ENCODE measurements around the gene PRR9.
A peak's percentile ranks its signal among the peaks of the same experiment; 100 is the strongest.

Gene PRR9

DNA sequence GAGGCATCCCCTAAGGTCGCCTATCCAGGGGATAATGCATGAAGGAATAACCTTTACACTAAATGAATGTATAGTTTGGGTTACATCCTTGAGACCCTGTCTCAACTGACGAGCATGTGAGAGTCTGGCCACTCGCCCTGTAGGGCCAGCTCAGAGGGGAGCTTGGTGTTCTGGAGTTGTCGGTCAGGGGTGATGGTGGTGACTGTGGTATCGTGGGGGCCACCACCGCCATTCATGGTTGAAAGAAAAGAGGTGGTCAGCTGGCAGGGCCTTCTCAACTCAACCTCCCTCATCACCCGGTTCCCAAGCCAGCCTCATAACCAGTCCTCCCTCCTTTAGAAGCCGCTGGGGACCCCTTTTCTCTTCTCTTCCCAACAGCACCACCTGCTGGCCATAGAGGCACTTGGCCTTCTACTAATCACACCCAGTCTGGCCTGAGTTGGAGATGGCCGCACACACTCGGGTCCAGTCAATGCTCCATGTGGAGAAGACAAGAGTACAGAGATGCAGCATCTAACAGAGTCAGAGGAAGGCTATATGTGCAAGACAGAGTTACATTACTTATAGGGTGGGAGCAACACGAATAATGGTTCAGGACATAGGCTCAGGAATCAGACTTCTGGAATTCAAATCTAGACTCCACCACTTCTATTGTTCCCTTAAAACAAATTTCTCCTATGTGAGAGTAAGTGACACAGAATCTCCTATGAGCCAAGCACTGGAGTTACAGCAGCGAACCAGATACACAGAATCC is 11.9 kb downstream of the PRR9 start:
- DNase-seq (ENCODE audit: low spot score) = peak; percentile 15

GRCh38 chr1:153231363-153231762 is 14.0 kb downstream of the PRR9 start:
- DNase-seq (ENCODE audit: low spot score) = no peak

DNA sequence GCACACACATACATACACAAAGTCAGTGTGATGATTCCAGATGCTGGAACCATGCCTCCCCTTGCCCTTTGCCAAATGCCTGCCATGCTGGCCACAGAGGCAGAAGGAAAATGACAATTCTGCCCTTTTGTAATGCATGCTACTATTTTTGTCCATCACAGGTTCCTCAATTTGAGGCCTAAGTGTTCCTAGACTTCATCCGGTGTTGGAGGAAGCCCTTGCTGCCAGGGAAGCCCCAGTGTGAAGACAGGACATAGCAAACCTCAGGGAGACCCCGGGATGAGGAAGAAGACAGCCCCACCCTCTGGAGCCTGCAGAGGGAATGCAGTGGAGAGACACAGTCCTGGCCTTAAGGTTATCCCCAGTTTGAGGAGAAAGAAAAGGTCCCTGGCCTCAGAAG is 14.4 kb downstream of the PRR9 start:
- no peak for DNase-seq (ENCODE audit: low spot score)

GRCh38 chr1:153232553-153232952 is 15.2 kb downstream of the PRR9 start:
- DNase-seq (ENCODE audit: low spot score) = no peak

- DNase-seq (ENCODE audit: low spot score) = no peak
Observed at GRCh38 chr1:153233448-153233847, 16.1 kb downstream of the PRR9 start.

DNA sequence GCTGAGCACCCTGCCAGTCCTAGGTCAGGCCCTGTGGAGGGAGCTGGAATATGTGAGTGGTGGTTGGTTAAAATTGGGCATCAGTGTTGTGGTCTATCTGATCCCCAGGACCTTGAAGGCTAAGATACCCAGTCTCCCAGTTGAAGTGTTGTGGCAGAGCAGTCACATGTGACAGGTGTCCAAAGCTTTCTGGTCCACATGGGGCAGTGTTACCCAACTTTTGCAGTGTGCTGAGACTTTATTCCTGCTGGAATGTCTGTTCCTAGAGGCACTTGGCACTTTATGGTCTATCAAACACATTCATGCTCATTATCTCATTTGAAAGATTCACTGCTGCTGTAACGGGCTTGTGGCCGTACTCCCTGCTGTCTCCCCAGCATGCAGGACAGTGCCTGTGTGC is 21.1 kb downstream of the PRR9 start:
- DNase-seq (ENCODE audit: low spot score) = no peak

- no peak for DNase-seq (ENCODE audit: low spot score)
Observed at GRCh38 chr1:153242160-153242559, 24.8 kb downstream of the PRR9 start.

DNA sequence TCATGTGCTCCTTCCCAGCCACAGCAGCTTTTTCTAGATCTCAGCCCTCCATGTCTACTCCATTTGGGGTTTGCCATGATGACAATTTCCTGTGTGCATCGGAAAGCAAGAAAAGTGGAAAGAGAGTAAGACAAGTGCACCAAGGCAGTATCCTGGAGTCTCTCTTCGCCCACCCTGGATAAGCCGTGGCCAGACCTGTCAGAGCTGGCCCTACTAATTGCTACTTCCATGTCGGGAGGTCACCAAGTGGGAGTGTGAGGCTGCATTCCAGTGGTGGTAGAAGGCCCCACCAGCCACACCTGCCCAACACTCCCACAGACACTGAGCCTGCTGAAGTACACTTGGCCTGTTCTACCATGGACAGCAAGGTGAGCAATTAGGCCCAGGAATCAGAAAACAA is 28.1 kb downstream of the PRR9 start:
- DNase-seq (ENCODE audit: low spot score) = no peak

GRCh38 chr1:153246018-153246417 is 28.6 kb downstream of the PRR9 start:
- DNase-seq (ENCODE audit: low spot score) = no peak

DNA sequence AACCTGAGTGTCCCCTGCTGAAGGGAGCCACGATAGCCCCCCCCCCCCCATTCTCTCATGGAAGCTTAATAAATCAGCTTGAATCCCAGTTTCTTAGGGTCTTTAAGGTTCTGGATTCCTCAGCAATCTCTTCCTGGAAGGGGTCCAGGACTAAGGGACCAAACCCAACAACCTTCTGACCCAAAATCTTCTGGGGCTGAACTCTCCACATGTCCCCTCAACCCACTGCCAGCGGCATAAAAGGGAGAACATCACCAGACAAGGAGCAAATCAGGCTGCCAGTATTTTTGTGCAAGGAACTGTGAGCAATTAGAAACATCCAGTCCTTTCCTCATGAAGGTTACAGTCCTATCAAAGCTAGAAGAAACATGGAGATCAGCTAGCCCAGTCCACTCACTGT is 29.4 kb downstream of the PRR9 start:
- DNase-seq (ENCODE audit: low spot score) = no peak

DNA sequence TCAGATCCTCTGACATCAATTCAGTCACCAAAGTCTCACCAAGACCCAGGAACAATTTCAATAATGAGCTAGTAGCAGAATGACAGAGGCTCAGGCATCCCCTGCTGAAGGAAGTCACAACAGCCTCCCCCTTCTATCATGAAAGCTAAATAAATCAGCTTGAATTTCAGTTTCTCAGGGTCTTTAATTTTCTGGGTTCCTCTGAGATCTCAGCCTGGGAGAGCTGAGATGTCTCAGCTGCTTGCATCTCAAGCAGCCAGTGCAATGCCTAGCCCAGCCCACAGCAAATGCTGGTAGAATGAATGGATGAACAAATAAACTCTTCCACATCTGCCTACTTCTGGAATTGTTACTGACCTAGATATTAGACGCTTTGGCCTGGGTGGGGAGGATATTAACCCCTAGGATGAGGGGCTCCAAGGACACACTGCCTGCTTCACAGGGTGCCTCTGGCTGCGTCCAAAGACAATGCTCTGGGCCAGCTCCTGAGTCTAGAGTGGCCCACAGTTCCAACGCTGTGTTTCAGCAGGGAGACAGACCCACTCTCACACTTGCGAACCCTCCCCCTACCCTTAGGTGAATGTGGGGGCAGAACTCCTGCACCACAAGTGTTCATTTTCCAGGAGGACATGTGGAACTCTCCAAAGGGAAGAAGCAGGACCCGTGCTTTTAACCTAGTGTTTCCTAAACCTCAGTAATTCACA is 30.9 kb downstream of the PRR9 start:
- DNase-seq (ENCODE audit: low spot score) = no peak

- no peak for DNase-seq (ENCODE audit: low spot score)
Observed at GRCh38 chr1:153250166-153250565, 32.8 kb downstream of the PRR9 start.

DNA sequence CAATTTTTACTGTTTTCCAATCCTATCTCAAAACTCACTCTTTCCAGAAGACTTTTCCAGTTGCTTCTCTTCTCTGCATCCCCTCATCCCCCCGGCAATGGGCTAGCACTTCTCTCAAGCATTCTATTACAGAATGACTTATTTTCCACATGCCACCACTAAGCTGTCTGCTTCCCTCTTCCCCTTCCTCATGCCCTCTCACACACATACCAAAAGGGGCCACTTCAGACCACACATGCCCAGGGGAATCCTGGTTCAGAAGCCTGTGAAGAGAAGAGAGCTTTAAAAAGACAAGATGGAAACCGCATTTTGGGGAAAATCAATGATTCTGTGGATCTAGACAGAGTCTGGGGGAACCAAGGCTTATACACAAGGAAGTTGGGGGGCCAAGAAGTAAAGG is 33.7 kb downstream of the PRR9 start:
- DNase-seq (ENCODE audit: low spot score) = no peak

DNA sequence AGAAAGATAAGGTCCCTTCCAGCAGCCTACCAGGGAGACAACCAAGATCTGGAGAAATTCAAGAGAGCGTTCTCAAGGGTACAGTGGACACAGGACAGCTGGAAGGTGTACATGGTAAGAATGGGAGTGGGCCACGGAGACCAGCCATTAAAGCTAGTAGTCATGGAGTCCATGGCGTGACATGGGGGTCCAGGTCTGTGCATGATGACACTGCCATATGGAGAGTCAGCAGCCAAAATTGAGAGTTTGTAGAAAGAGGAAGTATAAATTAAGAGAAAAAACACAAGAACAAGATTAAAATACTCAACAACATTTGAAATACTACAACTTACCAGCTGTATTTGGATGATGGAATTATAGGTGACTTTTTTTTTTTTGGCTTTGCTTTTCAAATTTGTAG is 34.2 kb downstream of the PRR9 start:
- DNase-seq (ENCODE audit: low spot score) = no peak

DNA sequence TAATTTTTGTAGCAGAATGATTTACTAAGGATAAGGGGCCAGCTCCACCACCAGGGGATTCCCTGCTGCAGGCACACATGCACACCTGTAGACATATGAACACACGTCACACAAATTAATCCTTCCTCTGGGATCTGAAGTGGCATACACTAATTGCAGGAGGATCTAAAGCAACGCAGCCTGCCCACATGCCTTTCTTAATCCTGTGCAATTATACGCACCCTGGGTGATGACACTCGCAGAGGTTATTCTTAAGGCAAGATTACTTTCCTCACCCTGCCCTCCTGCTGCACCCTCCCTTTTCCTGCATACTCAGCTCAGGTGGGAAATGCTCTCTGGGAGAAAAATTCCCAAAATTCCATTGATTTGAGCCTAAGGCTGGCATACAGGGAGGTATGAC is 34.6 kb downstream of the PRR9 start:
- DNase-seq (ENCODE audit: low spot score) = no peak

- DNase-seq (ENCODE audit: low spot score) = no peak
Observed at GRCh38 chr1:153253076-153253475, 35.7 kb downstream of the PRR9 start.

- DNase-seq (ENCODE audit: low spot score) = no peak
Observed at GRCh38 chr1:153253693-153254092, 36.3 kb downstream of the PRR9 start.

- DNase-seq (ENCODE audit: low spot score) = no peak
Observed at GRCh38 chr1:153259387-153259786, 42.0 kb downstream of the PRR9 start, which contains the start of gene LORICRIN. Gene LORICRIN (plus strand): TSS chr1:153259687. CDS start chr1:153260950, 1,263 bp downstream.

- DNase-seq (ENCODE audit: low spot score) = no peak
Observed at GRCh38 chr1:153260585-153261280, 43.3 kb downstream of the PRR9 start.

- no peak for DNase-seq (ENCODE audit: low spot score)
Observed at GRCh38 chr1:153261281-153262069, 44.1 kb downstream of the PRR9 start.

- DNase-seq (ENCODE audit: low spot score) = no peak
Observed at GRCh38 chr1:153262070-153262366, 44.6 kb downstream of the PRR9 start.
